OCI-LY7 (cell line): ENCODE measurements around the gene GNAO1.

Source experiments
- CTCF ChIP-seq: fragments of 200-600 bp; sonication (generic); conservative IDR thresholded peaks from 2 replicates; pipeline ENCODE4 v1.5.1; 2014; ENCODE audit warnings: mild to moderate bottlenecking, antibody characterized with exemption, low read length, moderate library complexity, mixed read lengths
- EZH2phosphoT487 ChIP-seq: fragments of 200-600 bp; sonication (generic); IDR thresholded peaks from 2 replicates; pipeline ENCODE4 v1.6.1; 2018; ENCODE audit warnings: low read depth, borderline replicate concordance, mild to moderate bottlenecking, mixed run types, antibody characterized with exemption, low read length, moderate library complexity, mixed read lengths

DNA sequence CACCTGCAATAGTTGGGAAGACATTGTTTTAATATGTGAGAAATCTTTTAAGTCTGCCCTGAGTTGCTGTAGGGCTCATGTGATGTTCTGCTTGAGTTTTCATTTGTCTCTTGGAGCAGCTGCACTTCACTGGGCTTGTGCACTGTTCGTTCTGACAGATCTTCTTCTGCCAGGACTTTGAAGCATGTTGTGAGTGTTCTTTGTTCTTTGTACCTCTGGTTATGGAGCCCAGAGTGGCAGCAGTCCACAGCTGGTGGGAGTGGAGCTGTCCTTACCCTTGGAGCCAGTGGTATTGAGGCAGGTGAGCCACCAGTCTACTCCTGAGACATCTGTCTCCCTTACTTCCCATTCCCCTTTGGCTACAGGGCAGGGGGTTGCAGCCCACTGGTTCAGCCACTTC is 64.6 kb downstream of the GNAO1 start:
- TF ChIP-seq CTCF (no peak), EZH2phosphoT487 (no peak)
